ENCODE results near the gene VAV1.
"Not testable (repeated sequence)": the region's sequence is repeated elsewhere in the genome, so short reads cannot be mapped to it uniquely, and the experiment has no call there.

The VAV1 gene

DNA sequence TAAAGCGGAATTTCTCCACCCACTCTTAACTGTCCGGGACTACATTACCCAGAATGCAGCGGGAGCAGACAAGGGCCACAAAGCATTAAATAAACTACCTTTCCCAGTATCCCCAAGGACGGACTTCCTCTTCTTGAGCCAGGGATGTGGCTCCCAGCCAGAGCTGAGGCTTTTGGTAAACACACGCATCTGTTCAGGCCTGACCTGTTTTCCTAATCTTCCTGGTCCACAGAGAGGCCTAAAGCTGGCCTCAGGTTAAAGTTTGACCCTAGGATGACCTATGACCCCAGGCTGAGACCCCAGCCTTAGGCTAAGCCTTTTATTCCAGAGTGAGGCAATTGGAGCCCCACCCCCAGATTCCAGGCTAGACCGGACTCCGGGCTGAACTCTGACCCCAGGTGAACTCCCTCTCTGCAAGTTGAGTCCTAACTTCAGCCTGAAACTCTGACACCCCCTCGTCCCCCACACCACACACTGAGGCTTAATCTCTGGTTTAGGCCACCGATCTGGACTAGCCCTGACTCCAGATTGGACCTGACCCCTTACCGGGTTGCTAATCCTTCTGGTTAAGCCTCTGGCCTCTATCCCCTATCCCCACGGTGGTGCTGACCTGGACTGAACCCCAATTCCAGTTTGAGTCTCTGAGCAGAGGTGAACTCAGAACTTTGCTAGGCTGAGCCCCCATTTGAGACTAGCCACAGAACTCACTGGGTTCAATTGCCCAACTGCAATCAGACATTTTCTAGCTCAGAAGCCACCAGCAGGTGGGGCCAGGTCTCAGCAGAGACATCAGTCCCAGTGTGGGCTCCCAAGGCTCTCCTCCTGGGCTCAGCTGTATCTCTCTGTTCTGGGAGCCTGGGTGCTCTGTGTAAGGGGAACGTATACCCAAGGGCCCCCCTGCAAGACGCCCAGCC, 34.4 kb upstream of the VAV1 start:
- DNase-seq, result peak; percentile 93

DNA sequence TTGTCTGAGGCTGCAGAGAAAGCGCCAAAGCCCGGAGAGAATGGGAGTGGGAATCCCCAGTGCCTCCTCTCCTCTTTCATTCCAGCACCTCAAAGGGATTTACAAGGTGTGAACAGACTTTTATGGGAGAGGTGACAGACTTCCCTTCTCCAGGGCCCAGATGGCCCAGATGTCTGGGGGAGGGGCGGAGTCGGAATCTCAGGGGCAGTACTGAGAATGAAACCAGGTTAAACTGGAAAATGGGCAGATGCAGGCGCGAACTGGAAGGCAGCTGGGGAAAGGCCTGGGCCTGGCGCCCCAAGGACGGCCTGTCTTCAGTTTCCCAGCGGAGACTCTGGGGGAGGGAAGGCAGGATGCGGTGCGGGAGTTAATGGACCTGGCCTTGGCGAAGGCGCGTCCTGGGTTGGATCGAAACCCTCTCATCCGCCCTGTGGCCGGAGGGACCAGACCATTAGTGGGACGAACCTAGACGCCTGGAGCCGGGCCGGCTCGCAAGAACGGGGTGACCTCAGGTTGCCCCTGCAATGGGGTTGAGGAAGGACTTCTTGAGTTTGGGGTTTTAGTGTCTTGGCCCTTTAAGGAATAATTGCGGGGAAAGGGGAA, 33.6 kb upstream of the VAV1 start:
- DNase-seq, result peak; percentile 93

DNA sequence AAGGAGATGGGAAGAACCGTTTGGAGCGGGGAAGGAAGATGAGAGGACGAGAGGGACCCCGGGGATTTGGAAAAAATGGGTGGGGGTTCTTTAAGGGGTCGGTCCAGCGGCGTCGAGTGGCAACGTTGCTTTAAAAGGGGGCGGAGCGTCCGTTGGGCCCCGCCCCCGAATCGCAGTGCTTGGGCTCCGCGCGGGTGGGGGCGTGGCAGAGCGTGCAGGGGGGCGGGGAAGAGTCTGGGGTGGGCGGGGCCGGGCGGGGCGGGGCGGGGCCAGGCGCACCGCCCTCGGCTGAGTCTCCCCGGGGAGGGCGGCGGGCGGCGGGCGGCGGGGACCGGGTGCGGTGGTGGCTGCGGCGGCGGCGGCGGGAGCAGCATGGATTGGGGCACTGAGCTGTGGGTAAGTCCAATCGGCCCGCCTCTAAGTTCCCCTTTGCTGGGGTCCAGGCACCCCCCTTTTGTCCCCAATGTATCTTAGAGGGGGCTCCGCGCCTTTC, 33.1 kb upstream of the VAV1 start, which contains the start of gene TRIP10:
Gene TRIP10, plus strand, starts transcription at position 291 of the 493 bp plus-strand sequence. Its CDS starts 82 bp downstream, at position 373.
- DNase-seq, result peak; percentile 91

DNA sequence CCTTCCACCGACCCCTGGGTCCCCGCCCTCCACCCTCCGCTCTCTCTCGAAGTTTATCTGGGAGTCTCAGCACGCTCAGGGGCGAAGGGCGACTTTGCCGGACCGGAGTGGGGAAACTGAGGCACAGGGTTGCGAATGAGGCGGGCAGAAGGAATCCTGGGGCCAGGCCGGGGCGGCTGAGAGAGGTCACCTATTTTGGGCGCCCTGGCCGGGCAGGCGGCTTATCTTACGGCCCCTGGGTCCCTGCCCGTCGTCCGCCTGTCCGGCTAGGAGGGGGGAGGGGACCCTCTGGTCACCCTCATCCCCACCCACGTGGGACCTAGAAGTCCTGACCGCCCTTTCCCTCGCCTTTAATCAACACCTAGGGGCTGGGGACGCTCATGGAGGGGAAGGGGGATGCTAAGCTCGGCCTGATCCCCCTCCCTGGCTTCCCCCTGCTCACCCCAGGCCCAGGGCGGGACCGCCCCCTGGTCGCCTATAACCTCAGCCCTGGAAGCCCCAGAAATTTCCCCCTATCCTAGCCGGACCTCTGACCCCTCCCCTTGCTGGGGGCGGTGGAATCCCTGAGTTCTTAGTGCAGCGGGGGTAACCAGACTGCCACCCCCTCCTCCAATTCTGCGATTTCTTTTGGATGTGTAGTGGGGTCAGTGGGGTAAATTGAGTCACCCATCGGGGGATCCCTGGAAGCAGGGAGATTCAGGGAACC, 32.5 kb upstream of the VAV1 start:
- DNase-seq, result peak; percentile 51

DNA sequence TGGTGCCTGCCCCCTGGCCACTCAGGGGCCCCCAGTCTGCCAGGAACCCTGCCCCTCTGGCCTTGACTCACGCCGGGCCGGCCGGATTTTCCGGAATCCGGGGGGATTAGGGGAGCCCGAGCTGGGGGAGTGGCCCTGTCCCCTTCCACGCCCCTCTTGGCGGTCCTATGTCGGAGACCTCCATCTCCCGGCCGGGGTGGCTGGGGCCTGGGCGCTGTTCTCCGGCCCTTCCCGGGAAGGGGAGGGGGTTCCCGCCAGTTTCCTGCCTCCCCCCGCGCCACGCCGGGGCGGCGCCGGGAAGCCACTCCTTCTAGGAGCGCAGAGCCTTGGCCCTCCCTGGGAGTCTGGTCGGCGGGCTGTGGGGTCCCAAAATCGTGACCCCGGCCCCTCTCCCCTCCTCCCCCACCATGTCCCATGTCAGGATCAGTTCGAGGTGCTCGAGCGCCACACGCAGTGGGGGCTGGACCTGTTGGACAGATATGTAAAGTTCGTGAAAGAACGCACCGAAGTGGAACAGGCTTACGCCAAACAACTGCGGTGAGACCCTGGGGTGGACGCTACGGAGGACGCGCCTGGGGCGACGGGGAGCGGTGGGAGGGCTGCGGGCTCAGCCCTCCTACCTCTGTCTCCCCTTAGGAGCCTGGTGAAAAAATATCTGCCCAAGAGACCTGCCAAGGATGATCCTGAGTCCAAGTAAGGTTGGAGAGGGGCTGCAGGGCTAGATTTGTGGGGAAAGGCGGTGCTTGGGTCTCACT, 31.7 kb upstream of the VAV1 start:
- peak; percentile 71 for DNase-seq

DNA sequence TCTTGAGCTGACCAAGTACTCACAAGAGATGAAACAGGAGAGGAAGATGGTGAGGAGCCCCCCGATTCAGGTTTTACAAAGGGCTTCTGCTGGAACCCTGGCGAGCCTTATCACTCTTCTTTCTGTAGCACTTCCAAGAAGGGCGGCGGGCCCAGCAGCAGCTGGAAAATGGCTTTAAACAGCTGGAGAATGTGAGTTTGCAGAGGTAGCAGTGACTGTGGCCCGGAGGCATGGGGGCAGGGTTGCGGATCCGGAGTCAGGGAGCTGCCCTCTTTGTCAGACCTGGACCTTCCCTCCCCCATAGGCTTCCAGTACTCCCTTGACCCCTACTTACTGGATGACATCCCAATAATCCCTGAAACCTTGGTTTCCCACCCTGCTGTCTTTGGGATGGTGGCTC, 29.4 kb upstream of the VAV1 start:
- DNase-seq, result no peak

DNA sequence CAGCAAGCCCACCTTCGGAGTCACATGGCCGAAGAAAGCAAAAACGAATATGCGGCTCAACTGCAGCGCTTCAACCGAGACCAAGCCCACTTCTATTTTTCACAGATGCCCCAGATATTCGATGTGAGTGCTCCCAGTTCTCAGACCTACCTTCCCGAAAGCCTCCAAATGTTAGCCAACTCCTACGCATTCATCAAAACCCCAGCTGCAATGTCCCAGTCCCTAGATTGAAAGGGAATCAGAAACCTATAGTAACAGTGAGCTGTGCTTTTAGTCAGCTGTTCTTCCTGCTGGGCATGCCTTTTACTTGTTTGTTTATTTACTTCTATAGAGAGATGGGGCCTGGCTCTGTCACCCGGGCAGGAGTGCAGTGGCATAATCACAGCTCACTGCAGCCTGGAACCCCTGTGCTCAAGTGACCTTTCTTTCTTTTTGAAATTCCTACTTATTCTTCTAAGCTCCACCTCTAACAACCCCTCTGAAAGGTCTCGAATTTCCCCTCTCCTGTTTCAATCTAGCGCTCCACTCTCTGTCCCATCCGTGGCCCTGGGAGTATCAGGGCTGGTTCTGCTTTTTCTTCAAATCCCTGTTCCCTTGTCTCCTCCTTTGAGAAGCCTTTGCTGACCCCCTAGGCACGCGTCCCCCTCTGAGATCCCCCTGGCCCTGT, 28.7 kb upstream of the VAV1 start:
- DNase-seq, result no peak

DNA sequence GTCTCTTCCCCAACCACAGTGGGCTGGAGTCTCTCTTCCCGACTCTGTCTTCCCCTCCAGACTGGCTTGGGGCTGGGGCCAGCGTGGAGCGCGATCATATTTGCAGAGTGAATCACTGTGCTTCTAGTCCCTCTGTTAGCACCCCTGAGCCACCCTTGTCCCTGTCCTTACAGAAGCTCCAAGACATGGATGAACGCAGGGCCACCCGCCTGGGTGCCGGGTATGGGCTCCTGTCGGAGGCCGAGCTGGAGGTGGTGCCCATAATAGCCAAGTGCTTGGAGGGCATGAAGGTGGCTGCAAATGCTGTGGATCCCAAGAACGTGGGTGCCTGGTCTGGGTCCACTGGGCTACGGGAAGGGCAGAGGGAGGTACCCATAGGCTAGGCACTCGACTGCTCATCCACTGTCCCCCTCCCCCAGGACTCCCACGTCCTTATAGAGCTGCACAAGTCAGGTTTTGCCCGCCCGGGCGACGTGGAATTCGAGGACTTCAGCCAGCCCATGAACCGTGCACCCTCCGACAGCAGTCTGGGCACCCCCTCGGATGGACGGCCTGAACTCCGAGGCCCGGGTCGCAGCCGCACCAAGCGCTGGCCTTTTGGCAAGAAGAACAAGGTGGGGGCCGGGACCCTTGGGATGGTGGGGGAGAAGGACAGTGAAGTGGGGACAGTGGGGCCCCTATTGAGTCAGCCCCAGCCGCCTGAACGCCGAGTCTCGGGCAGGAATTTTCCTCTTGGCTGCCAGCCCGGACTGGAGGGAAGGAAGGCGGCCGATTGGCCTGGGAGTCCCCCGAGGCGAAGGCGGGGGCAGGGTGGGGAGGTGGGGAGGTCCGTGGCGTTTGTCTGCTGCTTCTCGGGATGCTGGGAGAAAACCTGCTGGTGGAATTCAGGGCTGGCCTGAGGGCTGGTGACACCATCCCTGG, 27.9 kb upstream of the VAV1 start:
- DNase-seq, result no peak

DNA sequence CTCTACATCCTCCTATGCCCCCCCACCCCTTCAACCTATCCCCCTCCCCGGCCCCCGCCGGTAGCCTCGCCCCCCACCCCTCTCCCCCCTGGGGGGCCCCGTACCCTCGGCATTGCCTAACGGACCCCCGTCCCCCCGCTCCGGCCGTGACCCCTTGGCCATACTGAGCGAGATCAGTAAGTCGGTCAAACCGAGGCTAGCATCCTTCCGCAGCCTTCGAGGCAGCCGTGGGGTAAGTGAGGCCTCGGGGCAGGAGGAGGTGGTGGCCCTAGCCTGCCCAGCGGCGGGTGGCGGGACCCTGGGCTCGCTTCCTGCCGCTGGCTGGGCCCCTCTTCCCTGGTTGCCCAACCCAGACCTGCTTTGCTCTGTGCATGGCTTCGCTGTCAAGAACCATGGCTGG, 26.5 kb upstream of the VAV1 start:
- DNase-seq, result no peak

DNA sequence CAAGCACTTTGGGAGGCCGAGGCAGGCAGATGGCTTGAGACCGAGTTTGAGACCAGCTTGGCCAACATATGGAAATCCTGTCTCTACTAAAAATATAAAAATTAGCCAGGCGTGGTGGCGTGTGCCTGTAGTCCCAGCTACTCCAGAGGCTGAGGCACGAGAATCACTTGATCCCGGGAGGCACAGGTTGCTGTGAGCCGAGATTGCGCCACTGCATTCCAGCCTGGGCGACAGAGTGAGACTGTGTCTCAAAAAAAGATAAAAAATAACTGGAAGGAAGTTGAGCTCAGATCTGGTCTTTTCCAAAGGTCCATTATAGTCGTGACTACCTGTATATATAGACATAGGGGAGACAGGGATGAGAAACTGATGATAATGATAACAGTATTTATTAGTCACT, 24.0 kb upstream of the VAV1 start:
- not testable (repeated sequence) for DNase-seq

DNA sequence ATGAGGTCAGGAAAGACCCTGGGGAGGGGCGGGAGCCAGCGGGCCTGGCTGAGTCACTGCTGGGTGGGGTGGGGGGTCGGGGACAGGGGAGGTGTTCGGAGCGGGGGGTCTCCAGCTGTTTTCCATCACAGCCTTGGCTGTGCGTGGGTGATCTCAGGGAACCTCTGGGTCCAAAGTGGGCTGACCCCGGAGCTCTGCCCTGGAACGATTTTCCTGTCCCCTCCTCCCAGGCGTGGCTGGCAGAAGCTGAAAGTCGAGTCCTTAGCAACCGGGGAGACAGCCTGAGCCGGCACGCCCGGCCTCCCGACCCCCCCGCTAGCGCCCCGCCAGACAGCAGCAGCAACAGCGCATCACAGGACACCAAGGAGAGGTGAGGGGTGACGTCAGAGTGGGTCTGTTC, 22.4 kb upstream of the VAV1 start:
- DNase-seq, result no peak

DNA sequence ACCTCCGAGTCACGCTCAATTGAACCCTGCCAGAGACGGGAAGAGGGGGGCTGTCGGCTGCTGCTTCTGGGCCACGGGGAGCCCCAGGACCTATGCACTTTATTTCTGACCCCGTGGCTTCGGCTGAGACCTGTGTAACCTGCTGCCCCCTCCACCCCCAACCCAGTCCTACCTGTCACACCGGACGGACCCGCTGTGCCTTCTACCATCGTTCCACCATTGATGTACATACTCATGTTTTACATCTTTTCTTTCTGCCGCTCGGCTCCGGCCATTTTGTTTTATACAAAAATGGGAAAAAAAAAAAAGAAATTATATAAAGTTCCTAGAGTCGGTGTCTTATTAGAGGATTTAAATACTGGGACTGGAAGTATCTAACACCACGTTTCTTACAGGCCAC, 21.3 kb upstream of the VAV1 start:
- no peak for DNase-seq

DNA sequence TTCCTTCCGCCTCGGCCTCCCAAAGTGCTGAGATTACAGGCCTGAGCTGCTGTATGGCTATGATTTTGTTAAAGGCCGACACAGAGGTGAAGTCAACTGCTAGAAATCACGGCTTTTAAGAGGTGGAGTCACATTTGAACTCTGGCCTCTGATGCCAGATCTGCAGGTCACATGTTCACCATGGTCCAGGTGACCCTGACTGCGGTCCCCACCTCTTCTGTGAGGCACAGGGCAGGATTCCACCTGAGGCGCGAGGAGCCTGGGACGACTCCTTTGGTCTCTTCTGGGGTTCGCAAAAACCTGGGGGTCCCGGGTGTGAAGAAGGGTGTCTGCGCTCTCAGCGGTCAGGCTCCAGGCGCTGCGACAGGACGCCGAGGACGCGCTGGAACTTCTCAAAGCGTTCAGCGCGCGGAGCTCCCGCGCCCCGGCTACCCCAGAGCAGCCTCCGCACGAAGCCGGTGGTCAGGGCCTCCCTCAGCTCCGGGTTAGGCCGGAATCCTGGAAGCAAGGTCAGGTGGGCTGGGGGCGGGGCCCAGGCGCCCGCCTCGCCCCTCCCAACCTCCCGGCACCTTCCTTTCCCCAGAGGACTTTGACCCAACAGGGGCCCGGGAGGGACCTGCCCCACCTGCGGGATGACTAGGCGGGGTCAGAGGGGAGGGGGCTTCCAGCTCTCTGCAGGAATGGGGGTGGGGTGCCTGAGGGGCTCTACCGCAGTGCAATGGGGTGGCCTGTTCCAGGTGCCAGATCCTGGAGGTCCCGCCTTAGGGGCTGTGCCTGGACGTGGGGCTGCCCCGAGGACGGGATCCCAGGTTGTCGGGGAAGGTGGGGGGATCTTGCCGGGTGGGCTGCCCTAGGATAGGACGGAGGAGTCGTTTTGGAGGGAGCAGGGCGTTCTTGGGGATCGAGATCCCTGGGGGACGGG, 20.0 kb upstream of the VAV1 start:
- DNase-seq, result no peak

DNA sequence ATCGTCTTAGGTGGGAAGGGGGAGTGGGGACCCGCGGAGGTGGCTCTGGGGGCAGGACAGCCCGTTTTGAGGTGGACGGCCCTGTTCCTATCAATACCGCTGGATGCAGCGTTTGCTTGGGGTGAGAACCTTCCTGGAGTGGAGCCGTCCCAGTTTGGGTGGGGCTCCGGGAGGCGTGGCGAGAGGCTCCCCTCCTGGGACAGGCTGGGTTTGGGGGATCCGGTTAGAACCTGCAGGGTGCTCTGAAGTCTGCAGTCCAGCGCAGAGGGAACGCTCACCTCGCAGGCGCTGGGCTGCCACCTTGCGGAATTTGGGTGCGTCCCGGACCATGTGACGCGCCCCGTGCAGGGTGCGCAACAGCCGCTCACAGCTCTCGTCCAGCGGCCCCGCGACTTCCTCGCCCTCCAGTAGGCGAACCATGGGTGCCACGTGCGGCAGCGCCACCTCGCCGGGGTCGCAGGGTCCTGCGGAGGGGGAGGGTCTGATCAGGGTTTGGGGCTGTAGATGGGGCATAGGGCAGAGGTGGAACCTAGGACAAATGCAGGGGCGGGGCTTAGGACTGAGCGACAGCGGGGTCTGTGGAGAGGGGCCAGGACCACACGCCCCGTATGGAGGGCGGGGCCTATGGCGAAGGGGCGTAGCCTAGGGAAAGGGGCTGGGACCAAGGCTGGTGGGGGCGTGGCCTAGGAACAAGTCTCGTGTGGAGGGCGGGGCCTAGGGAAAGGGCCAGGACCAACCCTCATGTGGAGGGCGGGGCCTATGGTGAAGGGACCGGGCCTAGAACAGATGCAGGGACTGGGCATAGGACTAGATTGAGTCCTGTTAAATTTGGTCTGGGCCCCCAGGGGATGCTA, 19.1 kb upstream of the VAV1 start:
- DNase-seq, result peak; percentile 24

DNA sequence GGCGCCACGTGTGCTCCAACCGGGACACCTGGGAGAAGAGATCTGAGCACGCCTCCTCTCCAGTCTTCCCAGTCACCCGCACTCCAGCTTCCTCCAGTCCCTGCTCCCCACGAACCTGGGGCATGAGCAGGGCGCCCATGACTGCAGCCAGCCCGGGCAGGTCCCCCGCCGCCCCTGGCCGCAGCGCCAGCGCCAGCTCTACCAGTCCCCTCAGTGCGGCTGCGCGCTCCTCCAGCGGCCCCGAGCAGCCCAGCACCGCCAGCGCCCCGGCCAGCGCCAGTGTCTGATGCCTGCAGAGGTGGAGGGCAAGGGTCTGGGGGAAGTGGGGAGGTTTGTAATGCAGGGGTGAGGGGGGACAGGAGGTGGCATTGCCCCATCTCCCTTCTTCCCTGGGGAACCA, 18.4 kb upstream of the VAV1 start:
- DNase-seq, result no peak

DNA sequence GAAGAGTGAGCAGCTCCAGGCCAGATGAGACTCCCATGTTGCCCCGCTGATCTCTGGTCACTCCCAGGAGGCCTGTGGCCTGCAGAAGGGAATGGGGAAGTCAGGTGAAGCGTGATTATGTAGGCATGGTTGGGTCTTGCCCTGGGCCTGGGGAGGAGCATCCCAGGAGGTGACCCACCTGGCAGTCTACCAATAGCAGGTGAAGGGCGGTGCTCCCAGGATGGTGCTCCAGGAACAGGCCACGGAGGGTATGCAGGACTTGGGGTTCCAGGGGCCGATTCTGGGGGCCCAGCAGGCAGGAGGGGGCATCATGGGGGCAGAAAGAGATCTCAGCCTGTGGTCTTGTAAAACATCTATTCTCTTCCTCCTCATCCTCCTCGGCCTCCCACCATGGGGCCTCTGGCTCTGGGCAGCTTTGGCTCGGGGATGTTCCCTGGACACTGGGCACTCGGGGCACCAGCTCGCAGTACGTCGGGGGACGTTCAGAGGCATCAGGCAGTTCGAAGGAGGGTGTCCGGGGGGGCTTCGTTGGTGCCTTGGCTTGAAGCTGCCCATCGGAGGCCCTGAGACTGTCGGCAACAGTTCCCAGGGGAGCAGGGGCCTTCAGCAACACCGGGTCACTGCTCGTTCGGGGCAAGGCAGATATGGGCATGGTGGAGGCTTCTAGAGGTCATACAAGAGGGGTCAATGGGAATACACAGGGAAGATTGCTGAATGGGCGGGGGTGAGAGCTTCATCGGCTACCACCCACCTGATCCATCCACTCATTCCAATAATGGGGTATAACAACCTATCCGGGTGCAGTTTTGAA, 17.6 kb upstream of the VAV1 start:
- no peak for DNase-seq

DNA sequence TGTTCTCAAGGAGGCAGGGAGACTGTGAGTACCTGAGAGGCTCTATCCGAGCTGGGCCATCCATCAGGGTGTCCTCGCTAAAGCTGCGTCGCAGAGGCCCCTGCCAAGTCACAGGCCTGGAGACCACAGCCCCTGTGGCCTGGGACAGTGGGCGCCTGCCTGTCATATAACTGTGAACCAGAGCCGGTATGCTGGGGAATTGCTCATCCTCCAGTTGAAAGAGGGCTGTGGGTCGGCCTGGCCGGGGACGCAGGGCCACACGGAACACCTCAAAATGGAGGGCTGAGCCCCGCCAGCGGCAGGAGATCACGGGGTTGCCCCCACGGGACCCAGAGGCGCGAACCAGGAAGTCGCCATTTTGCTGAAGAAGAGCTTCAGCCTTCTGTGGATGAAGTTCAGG, 11.9 kb upstream of the VAV1 start:
- no peak for DNase-seq

DNA sequence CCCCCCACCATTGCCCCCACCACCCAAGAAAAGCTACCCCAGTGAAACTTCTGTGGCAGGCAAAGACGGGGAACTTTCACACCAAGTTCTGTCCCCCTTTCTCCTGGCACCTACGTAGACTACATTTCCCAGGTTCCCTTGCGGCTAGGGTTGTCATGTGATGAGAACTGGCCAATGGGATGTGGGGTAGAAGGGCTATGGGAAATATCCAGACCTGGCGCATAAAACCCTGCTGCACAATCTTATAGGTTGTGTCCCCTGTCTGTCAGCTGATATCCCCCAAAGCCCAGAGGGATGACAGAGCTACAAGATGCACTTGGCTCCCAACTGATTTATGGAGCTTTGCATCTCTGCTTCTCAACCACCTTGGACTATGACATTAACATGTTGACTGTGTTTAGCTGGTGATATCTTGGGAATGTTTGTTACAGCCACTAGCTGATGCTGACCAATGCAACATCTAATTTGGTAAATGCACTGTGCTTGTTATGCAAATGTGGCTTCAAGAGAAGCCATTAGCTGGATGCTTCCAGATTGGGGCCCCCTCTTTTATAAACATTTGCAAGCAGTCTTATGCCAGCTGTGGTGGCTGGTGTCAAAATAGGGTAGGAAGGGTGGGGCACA, 11.3 kb upstream of the VAV1 start:
- peak; percentile 61 for DNase-seq

All from NCI-H82 (cell line).